Osteocyte (in vitro differentiated cells): ENCODE measurements around the gene DTD1. TPM values are rescaled to one million over a fixed set of nuclear protein-coding genes. Genes with fewer than 3 reads are reported as not detected.
A peak's percentile ranks its signal among the peaks of the same experiment; 100 is the strongest.

Experiments used
- DNase-seq: peaks from one replicate; pipeline ENCODE4 v3.0.0; 2021; ENCODE audit warnings: mixed read lengths; ENCODE audit not compliant: unreplicated experiment; ENCODE audit errors: extremely low spot score
- H3K27ac Mint-ChIP-seq: one replicate; pipeline ENCODE4 v1.8.0; 2021; ENCODE audit warnings: mild to moderate bottlenecking, mixed read lengths; ENCODE audit not compliant: unreplicated experiment
- H3K27me3 Mint-ChIP-seq: one replicate; pipeline ENCODE4 v1.8.0; 2021; ENCODE audit warnings: mixed read lengths; ENCODE audit not compliant: unreplicated experiment
- H3K36me3 Mint-ChIP-seq: one replicate; pipeline ENCODE4 v1.8.0; 2021; ENCODE audit warnings: mixed read lengths; ENCODE audit not compliant: unreplicated experiment
- H3K4me1 Mint-ChIP-seq: one replicate; pipeline ENCODE4 v1.8.0; 2021; ENCODE audit warnings: mixed read lengths; ENCODE audit not compliant: unreplicated experiment
- H3K4me3 Mint-ChIP-seq: one replicate; pipeline ENCODE4 v1.8.0; 2021; ENCODE audit warnings: mild to moderate bottlenecking, moderate library complexity, mixed read lengths; ENCODE audit not compliant: unreplicated experiment
- H3K9me3 Mint-ChIP-seq: one replicate; pipeline ENCODE4 v1.8.0; 2021; ENCODE audit warnings: mixed read lengths; ENCODE audit not compliant: unreplicated experiment
- CTCF ChIP-seq: fragments of 200-600 bp; sonication (generic); IDR thresholded peaks from 2 replicates; pipeline ENCODE4 v1.5.0; 2021; ENCODE audit warnings: antibody characterized with exemption, mild to moderate bottlenecking, moderate library complexity
- total RNA-seq: library from RNA; stranded (reverse); gene quantifications from 2 replicates; pipeline ENCODE4 v1.2.1, GENCODE V29; 2021

DTD1 gene
- total RNA-seq, 1 donor from 2014 or later = 26.2 TPM

DNA sequence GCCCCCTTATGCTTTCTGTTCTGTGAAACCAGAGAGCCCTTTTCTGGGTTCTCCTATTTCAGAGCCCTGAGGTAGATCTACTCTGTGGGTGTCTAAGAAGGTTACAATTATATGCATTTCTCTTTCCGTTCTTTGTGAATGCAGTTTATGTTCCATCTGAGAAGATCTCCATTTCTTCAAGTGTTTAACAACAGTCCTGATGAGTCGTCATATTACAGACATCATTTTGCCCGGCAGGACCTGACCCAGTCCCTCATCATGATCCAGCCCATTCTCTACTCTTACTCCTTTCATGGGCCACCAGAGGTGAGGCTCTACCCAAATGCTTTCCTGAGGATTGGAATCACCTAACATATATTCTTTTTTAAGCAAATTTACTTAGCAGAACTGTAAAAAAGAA, 39.4 kb upstream of the DTD1 start:
- Mint-ChIP-seq H3K27ac (no peak overlapping the region), H3K9me3 (no peaks in the 10 kb centered on the region), H3K36me3 (peaks cover 35% of the 10 kb centered on the region), H3K27me3 (no peaks in the 10 kb centered on the region), H3K4me3 (no peak overlapping the region), H3K4me1 (no peaks in the 10 kb centered on the region)
- no peak for DNase-seq
- no peak for TF ChIP-seq CTCF

GRCh38 chr20:18553746-18554145, 34.1 kb upstream of the DTD1 start:
- no peak for TF ChIP-seq CTCF
- Mint-ChIP-seq H3K27me3 (no peaks in the 10 kb centered on the region), H3K36me3 (peaks cover 35% of the 10 kb centered on the region), H3K4me1 (no peaks in the 10 kb centered on the region), H3K27ac (no peak overlapping the region), H3K4me3 (no peak overlapping the region), H3K9me3 (no peaks in the 10 kb centered on the region)
- no peak for DNase-seq

- H3K4me3 Mint-ChIP-seq = peak within 1 kb of the TSS; percentile 95
- peak; percentile 93 for DNase-seq
- peaks cover 3% of the 10 kb centered on the region for H3K9me3 Mint-ChIP-seq
- TF ChIP-seq CTCF = no peak
- peaks cover 19% of the 10 kb centered on the region for H3K4me1 Mint-ChIP-seq
- no peaks in the 10 kb centered on the region for H3K27me3 Mint-ChIP-seq
- peaks cover 20% of the 10 kb centered on the region for H3K36me3 Mint-ChIP-seq
- peak within 1 kb of the TSS; percentile 98 for H3K27ac Mint-ChIP-seq
Observed at GRCh38 chr20:18566892-18567738, 20.7 kb upstream of the DTD1 start, which contains the start of gene SMIM26. TSS of gene SMIM26 (plus strand) at chr20:18567432. CDS start at chr20:18567479, 47 bp downstream.

DNA sequence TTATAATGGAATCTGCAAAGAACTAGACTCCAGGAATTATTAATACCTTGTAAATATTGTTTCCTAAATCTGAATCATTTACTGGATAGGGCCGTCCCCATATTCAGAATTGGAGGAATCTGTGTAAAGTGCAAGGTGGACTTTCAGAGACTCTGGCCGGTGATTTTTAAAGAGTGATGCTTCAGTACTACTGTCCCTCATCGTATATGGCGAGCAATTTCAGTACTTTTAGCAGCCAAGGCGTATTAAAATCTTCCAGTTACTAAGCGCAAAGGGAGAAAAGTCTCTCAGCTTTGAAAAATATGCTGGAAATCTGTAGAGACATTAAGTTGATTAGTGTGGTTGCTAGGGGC, 20.1 kb upstream of the DTD1 start:
- Mint-ChIP-seq H3K27ac (peak overlapping the region; percentile 98), H3K27me3 (no peaks in the 10 kb centered on the region), H3K4me3 (peak overlapping the region; percentile 95), H3K9me3 (peaks cover 3% of the 10 kb centered on the region), H3K4me1 (peaks cover 19% of the 10 kb centered on the region), H3K36me3 (peaks cover 16% of the 10 kb centered on the region)
- DNase-seq = no peak
- TF ChIP-seq CTCF = no peak

GRCh38 chr20:18571009-18571408, 16.8 kb upstream of the DTD1 start:
- Mint-ChIP-seq H3K4me3 (no peak overlapping the region), H3K27me3 (no peaks in the 10 kb centered on the region), H3K36me3 (peaks cover 13% of the 10 kb centered on the region), H3K9me3 (peaks cover 3% of the 10 kb centered on the region), H3K4me1 (peaks cover 19% of the 10 kb centered on the region), H3K27ac (no peak overlapping the region)
- TF ChIP-seq CTCF = no peak
- DNase-seq = no peak
